GM19468 (cell line): ENCODE measurements around the gene ASIC2.

Experiments used
- ATAC-seq: cut with Tn5 transposase; IDR thresholded peaks from one replicate; pipeline ENCODE4 v1.9.1; 2021; ENCODE audit warnings: mild to moderate bottlenecking, moderate library complexity, moderate number of reproducible peaks; ENCODE audit not compliant: unreplicated experiment; ENCODE audit errors: extremely low read depth

The ASIC2 gene

DNA sequence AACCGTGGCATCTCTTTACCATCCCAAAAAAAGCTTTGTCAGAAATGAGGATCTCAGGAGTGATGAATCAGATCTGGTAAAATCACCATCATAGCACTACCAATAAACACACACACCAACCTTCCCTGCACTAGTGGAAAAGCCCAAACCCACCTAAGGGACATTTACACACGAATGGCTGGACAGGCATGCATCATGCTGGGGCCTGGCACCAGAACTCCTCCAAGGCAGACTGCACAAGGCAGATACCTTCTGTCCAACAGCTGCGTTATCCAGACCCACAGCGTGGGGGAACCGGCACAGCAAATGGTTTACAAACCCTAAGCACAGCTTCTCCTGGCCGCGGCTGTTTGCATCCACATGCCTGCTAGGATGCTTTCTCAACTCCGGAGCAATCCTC, 2.8 kb downstream of the ASIC2 start:
- no peak for ATAC-seq

DNA sequence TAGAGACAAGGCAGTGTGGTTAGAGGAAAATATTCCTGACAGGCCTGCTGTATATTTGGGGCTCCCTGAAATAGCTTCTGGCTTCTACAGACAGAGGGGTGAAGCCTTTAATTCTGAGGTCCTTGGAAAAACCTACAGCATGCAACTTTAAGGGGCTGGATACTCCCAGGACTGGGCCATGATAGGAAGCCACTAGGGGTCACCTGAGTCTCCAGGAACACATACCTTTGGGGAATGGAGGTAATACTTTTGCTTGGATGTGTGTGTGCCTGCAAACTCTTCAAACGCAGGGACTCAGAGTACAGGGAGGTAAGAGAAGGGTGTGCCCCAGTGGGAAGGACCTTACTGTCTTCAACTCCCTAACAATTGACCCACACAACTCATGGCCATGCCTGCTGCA, 4.1 kb downstream of the ASIC2 start:
- ATAC-seq: no peak

GRCh38 chr17:33287096-33287725, 5.9 kb downstream of the ASIC2 start:
- no peak for ATAC-seq

GRCh38 chr17:33285413-33285812, 7.7 kb downstream of the ASIC2 start:
- no peak for ATAC-seq

- no peak for ATAC-seq
Observed at GRCh38 chr17:33284022-33284421, 9.1 kb downstream of the ASIC2 start.

- no peak for ATAC-seq
Observed at GRCh38 chr17:33280162-33280943, 12.7 kb downstream of the ASIC2 start.

GRCh38 chr17:33277436-33278100, 15.5 kb downstream of the ASIC2 start:
- no peak for ATAC-seq

- ATAC-seq: no peak
Observed at GRCh38 chr17:33273743-33274410, 19.2 kb downstream of the ASIC2 start.

- ATAC-seq: no peak
Observed at GRCh38 chr17:33273271-33273670, 19.8 kb downstream of the ASIC2 start.

DNA sequence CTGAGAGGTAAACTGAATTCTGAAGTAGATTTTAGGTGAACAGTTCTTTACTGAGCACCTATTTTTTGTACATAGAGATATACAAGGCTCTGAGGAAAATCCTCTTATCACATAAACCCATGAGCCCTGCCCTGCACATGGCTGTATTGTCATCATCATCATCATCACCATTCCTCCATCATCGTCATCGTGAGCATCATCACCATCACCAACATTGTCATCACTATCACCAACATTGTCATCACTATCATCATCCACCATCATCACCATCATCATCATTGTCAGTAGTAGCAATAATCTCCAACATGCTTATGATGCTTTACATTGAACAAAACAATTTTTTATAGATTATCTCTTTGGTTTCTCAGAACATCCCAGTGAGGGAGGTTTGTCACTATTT, 20.7 kb downstream of the ASIC2 start:
- ATAC-seq: no peak

DNA sequence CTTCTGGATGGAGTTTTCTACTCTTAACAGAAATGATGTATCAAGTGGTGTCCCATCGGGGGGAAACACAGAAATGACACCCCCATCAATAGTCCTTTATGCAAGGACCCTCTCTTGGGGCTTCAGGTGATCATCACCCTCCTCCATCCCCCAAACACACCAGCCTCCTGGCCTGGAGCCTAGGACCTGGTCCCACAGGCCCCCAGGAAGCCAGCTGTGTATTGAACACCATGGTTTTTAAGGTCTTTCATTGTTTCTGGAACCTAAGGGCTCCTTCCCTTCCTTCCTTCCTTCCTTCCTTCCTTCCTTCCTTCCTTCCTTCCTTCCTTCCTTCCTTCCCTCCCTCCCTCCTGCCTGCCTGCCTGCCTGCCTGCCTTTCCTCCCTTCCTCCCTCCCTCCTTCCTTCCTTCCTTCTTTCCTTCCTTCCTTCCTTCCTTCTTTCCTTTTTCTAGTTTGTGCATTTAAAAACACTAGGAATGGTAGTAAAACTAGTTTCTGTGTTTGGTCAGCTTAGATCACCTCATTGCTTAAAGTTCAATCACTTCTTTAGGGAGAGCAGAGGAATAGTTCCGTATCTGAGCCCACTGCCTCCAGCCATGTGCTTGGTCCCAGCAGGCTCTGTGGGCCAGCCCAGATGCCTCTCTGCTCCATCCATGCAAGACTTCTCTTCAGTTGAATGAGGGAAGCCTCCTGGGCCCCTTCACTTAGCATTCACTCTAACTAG, 23.6 kb downstream of the ASIC2 start:
- ATAC-seq: no peak

- no peak for ATAC-seq
Observed at GRCh38 chr17:33267851-33268548, 25.1 kb downstream of the ASIC2 start.

GRCh38 chr17:33267271-33267790, 25.8 kb downstream of the ASIC2 start:
- no peak for ATAC-seq

DNA sequence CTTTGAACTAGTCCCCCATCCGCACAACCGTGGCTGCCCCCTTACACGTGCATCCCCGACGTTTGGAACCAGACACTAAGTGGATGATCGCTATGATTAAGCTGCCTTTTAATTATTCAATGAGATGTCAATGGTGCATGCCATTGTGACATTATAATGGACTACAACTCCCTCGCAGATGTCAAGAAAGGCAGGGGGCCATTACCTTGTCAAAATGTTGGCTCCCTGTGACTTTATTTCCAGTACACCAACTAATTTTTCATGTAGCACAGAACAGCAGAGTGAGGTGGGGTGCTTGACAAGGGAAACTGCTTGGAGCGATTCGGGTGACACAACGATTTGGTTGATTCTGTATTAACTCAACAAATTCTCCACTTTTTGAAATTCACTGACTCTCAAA, 26.5 kb downstream of the ASIC2 start:
- ATAC-seq: no peak

- ATAC-seq: no peak
Observed at GRCh38 chr17:33266116-33266515, 27.0 kb downstream of the ASIC2 start.

- ATAC-seq: no peak
Observed at GRCh38 chr17:33263396-33263795, 29.7 kb downstream of the ASIC2 start.

- ATAC-seq: no peak
Observed at GRCh38 chr17:33262266-33263123, 30.6 kb downstream of the ASIC2 start.

GRCh38 chr17:33261820-33262219, 31.3 kb downstream of the ASIC2 start:
- ATAC-seq: no peak
